HG02938 (cell line): Measurements from ENCODE around the gene KRT12.

Source experiments
- ATAC-seq: cut with Tn5 transposase; IDR thresholded peaks from one replicate; pipeline ENCODE4 v1.9.1; 2021; ENCODE audit warnings: mild to moderate bottlenecking, moderate library complexity; ENCODE audit not compliant: unreplicated experiment

KRT12 gene

GRCh38 chr17:40848583-40849235 is 18.3 kb downstream of the KRT12 start:
- no peak for ATAC-seq

DNA sequence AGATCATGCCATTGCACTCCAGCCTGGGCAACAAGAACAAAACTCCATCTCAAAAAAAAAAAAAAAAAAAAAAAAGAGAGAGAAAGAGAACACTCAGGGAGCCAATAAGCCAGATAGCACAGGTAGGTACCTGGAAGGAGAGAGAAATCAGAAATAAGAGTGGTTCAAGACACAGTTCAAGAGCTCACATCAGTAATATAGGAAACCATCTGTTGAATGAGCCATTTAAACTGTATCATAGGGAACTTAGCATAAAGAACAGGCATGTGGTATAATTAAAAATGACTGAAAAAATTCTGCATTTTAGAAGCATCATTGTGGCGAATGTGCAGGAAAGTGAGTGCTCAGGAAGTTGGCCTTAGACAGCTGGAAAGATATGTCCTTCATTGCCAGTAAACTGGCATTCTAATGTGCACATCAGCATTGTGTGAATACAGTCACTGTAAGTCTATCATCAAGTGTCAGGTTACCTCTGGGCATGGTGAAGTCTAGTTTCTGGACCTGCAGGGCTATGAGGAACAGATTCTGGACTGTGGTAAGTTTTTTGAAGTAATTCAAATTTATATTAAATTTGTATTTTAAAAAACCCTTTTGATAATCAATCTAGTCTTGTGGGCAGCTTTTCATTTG is 20.4 kb downstream of the KRT12 start:
- no peak for ATAC-seq

DNA sequence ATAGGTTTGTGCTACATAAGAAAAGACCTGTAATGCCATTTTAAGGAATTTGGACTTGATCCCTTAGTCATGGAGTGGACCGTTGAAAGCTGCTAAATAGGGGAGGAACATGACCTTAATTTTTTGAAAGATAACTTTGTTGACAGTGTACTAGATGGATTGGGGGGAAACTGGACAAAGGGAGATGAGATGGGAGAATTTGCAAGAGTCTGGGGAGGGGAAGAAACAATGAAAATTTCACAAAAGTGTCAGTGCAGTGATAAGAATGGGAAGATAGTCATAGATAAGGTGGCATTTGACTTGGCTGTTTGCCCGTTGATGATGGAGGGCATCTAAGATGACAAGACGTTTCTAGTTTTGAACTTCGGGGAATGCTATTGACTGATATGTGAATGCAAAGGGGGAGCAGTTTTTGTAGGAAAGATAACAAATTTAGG is 22.3 kb downstream of the KRT12 start:
- ATAC-seq: no peak

DNA sequence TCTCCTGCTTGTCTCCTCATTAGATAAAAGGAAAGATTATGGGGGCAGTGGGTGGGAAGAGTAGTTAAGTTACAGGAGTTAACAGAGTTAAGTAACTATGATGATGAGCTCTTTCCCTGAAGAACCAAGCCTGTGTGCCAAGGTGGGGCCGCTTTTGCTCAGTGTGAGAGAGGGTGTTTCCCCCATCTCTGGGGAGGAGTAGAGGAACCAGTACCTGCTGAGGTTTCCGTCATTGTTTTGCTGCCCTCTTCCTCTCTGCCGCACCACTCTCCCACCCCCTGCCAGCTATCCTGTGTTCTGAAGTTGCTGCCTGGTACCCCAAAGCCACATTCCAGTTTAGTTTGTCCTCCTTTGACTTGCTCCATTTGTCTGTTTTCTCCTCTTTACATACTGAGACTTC is 23.8 kb downstream of the KRT12 start:
- ATAC-seq: no peak

GRCh38 chr17:40841246-40841645 is 25.8 kb downstream of the KRT12 start:
- ATAC-seq: no peak

DNA sequence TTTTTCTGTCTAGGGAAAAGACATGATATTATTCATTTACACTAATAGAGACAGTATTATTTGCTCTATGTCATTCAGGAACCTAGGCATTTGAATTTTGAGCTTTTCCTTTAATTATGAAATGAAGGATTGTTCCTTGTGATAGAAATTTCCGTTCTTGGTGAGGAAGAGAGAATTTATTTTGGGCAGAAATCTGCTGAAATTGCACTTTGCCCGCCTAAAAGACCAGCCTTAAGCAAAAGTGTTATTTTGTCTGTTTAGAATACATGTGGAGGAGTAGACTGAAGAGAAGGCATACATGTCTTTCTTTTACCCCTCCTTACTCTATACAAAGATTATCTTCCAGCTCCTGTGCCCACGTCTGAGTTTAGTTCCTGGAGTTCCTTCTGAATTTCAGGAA is 27.8 kb downstream of the KRT12 start:
- ATAC-seq: no peak

DNA sequence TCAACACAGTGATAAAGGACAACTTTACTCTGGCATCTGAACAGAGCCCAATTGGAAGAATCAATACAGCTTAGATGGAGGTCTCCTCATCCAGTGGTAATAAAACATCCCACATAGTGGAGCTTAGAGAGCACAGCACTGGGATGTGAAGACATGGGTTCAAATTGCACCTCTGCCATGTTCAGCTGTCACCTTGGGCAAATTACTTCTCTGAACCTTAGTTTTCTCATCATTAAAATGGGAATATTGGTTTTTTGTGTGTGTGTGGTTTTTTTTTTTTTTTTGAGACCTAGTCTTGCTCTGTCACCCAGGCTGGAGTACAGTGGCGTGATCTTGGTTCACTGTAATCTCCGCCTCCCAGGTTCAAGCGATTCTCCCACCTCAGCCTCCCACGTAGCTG is 31.0 kb downstream of the KRT12 start:
- ATAC-seq: no peak

GRCh38 chr17:40833882-40834281 is 33.1 kb downstream of the KRT12 start:
- no peak for ATAC-seq

- ATAC-seq: no peak
Measured at GRCh38 chr17:40832840-40833239, 34.2 kb downstream of the KRT12 start.

- ATAC-seq: no peak
Measured at GRCh38 chr17:40830085-40830776, 36.8 kb downstream of the KRT12 start.

DNA sequence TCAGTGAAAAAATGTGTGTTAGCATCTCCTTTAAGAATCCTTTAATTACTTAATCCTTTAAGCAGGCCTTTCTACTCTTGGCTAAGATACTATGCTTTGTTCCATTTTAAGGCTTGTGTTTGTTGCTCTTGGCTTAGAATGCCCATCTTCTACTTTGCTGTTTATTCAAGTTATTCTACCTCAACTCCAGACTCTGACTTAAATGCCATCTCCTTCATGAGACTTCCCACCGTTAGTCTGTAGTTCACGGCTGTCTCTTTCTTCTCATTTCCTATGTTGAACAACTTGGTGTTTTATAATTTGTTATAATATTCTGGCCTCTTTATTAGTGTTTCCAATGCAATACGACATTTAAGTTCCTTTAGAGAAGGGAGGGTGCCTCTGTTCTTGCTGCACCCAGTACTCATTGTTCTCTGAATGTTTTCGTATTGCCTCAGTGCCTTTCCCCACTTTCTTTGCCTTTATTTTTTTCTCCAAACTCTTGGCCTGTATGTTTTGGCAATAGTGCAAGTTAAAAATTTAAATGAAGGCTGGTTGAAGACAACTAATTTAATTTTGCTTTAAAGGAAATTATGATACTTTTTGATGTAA is 38.5 kb downstream of the KRT12 start:
- no peak for ATAC-seq

- ATAC-seq: no peak
Measured at GRCh38 chr17:40827746-40828453, 39.1 kb downstream of the KRT12 start.

- ATAC-seq: no peak
Measured at GRCh38 chr17:40825599-40825998, 41.4 kb downstream of the KRT12 start.

DNA sequence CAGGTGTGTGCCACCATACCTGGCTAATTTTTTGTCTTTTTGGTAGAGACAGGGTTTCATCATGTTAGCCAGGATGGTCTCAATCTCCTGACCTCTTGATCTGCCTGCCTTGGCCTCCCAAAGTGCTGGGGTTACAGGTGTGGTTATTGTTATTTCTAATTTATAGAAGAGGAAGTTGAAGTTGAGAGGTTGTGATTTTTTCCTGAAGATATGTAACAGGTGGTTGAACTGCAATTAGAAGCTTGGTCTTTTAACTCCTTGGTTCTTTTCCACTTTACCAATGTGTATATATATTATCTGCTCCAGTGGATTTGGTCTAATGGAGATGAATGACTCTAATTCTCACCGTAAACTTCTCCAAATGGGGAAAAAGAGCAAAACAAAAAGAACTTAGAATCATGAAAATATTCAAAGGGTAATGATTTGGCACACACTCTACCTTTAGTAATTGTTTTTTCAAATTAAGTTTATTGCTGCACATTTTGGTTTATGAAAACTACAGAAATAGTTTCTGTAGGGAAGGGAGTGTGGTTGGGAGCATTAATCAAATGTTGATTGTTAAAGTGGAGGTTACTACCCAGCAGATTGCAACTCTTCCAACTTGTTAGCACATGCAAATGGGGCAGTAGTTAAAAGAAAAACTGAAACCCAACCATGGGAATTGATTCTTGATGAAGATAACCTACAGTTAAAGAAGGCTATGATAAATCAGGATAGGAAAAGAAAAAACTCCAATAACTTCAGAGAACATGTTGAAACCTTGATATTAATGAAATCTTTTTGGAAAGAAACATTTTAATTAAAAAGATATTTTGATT is 42.8 kb downstream of the KRT12 start:
- no peak for ATAC-seq

DNA sequence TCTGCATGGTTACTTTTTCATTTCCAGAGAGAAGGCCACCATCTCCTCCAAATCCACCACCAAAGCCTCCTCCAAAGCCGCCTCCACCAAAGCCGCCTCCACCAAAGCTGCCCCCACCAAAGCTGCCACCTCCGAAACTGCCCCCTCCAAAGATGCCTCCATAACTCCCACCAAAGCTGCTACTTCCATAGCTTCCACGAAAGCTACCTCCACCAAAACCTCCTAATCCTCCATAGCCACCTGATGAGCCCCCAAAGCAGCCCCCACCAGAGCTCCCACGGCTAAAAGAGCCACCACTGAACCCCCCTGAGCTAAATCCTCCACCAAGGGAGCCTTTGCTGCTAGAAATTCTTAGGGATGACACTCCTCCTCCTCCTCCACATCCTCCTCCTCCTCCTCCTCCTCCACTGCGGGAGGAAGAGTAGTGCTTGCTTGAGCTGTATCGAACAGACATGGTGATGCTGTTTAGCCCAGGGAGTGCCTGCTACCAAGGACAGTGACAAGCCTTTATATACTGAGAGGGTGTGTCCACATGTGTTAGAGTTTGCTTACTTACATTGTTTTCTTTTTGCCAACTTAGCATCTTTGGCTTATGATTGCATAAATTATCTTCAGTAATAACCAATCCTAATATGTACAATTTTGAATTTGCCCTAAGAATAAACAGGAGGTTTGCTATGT is 44.8 kb downstream of the KRT12 start, which contains the start of gene KRT10:
TSS of gene KRT10 (minus strand) at position 483 of the 681 bp plus-strand sequence. CDS start at position 454, 29 bp downstream.
- ATAC-seq: no peak

DNA sequence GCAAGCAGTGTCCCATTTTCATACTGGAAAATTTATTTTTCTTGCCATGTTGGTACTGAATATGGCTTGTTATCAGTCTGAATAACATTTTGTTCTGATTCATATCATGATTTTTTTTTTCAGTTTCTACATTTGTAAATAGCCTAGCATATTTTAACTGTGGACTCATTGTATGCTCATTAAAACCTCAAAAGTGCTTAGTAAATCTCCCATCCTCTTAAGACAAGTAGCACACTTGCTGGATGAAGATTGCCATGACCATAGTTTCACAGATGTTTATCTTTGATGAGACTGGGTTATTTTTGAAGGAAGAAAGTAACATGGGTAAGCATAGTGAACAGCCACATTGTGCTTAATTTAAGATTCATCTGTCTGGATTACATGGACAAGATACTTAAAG is 45.5 kb downstream of the KRT12 start:
- no peak for ATAC-seq

DNA sequence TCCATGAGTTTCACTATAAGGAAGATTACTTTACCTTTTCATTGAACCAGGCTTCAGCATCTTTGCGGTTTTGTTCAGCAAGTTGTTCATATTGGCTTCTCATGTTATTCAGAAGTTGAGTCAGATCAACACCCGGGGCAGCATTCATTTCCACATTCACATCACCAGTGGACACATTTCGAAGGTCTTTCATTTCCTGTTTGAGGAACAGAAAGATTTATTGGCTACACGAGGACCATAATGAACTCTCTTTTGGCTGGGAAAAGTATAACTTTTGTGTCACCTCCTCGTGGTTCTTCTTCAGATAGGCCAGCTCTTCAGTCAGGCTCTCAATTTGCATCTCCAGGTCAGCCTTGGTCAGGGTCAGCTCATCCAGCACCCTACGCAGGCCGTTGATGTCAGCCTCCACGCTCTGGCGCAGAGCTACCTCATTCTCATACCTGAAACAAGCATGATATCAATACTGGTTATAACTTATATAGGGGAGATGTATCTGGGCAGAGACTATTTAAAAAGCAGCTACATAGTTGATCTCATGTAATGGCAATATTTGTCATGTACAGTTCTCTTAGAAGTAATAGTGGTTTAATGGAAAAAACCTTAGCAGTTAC is 46.7 kb downstream of the KRT12 start:
- ATAC-seq: no peak

- no peak for ATAC-seq
Measured at GRCh38 chr17:40819528-40820125, 47.4 kb downstream of the KRT12 start.
